SIG-M5 treated with dmso at 0.1 percent for 504 hours (cell line): ENCODE results near the gene FASTK.
A peak's percentile ranks its signal among the peaks of the same experiment; 100 is the strongest.

ENCODE experiments used
- DNase-seq: peaks from one replicate; lab custom pipeline; 2025; ENCODE audit not compliant: unreplicated experiment; lab: John Stamatoyannopoulos, UW

Gene FASTK

DNA sequence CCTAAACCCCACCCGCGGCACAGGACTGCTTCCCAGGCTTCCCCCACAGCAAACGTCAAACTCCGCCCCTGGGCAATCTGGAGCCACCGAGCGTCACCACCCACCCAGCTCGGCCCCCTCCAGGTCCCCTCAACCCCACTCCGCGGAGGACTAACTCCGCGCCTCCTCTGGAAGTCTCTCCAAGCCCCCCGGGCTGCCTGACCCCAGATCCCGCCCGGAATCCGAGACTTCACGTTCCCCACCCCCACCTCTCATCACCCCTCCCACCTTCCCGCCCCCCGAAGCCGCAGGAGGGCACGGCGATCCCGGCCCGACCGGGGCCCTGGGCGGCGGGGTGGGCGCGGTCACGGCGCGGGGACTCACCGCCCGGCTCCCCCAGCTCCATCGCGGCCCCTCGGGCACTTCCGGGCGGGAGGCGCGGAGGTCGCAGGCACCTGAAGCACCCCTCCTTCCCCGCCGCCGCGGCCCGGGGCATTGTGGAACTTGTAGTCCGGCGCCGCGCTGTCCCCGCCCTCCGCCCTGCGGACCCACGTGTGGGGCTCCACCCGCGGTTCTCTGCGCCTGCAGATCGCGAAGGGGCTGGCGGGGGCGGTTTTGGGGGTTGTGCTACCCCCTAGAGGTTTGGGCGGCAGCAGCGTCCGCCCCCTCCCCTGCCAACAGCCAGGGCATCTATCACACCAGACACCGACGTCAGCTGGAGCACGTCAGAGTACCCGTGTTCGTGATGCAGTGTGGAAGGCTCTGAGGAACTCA lies 2.6 kb upstream of the FASTK start, which contains the start of gene TMUB1:
Gene TMUB1 (minus strand): TSS at position 423 of the 753 bp plus-strand sequence. CDS start 930 bp downstream, outside the sequence.
- DNase-seq = peak; percentile 62

DNA sequence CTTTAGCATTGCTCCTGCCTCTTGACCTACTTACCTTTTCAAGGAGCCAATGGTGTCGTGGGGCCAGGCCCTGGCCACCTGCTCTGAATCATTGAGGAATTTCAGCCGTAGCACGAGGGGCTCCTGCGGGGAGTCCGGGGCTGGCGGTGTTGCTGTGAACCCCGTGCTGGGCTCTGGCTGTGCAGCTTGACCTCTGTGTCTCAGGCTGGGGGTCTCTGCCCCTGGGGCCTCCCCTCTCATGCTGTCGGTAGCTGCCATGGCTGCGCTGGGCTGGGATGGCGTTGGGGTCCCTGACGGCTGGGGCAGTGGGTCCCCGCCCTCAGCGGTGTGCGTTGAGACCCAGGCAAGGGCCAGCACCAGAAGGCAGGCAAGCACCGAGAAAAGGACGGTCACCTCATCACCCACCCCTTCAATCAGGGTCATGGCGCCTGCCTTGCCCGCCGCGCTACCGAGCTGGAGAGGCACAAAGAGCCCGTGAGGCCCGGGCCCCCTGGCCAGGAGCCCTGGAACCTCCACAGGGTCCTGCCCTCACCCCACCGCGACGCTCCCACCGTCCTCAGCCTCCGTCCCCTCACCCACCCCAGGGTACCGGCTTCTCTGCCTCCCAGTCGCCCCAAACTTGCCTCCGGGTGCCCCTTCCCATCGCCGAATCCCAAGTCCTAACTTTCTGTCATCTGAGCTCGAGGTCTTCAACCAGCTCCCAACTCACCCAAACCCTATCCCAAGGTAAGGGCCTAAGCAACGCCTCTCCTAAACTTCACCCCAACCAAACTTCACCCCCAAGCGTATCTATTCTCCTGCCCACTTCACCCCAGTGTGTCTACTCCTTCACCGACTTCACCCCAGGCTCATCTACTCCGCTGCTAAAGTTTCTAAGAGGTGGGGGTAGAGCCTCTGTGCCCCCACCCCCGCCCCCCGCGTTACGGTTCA lies 1.8 kb upstream of the FASTK start:
- no peak for DNase-seq

GRCh38 chr7:151081170-151082101 lies 827 bp upstream of the FASTK start:
- no peak for DNase-seq

- DNase-seq = no peak
Observed at GRCh38 chr7:151080067-151080521, 515 bp downstream of the FASTK start.

GRCh38 chr7:151079199-151079910 lies 1.3 kb downstream of the FASTK start:
- DNase-seq = no peak

DNA sequence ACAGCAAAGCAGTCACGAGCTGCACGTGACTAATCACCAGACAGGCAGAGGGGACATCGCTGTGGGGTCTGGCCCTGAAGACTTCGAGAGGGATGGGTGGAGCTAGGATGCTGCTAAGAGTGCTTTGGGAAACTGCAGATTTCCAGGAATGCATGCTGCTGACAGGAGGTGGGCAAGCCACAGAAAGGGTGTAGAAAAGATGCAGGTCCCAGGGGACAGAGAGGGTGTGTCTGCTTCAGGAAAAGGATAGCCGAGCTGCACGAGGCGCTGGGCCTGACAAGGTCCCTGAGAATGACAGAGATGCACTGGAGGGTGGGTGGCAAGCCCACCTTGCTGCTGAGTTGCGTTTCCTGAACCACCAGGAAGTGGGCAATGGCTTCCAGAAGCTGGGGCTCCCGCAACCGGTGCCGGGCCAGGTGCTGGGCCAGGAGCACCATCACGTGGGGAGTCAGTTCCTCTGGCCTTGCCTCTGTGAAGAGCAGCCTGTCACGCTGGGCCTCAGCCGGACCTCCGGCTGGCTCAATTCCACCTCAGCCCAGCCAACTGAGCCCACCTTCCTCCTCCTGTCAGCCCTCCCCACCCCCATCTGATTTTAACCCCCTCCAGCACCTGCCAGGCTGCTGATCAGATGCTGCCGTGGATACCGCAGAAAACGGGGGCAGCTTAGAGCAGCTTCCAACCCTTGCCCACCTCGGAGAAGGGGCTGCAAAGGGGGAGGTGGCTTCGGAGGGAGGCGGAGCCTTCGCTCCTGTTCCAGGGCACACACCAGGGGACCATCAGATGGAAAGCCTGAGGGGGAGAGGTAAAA lies 2.2 kb downstream of the FASTK start:
- DNase-seq = no peak

- no peak for DNase-seq
Observed at GRCh38 chr7:151077705-151078232, 2.8 kb downstream of the FASTK start.

- DNase-seq = no peak
Observed at GRCh38 chr7:151076863-151077704, 3.5 kb downstream of the FASTK start.

DNA sequence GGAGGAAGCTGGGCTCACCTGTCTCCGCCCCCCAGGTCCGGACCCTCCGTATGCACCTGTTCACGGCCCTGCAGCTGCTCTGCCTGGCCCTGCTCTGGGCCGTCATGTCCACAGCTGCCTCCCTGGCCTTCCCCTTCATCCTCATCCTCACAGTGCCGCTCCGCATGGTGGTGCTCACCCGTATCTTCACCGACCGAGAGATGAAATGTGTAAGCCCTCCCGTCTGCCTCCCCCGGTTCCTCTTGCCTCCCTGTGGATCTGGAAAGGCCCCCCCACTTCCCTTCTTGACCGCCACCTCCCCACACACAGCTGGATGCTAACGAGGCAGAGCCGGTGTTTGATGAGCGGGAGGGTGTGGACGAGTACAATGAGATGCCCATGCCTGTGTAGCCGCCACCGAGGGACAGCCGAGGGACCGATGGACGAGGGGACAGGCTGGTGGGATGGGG lies 4.6 kb downstream of the FASTK start:
- no peak for DNase-seq

DNA sequence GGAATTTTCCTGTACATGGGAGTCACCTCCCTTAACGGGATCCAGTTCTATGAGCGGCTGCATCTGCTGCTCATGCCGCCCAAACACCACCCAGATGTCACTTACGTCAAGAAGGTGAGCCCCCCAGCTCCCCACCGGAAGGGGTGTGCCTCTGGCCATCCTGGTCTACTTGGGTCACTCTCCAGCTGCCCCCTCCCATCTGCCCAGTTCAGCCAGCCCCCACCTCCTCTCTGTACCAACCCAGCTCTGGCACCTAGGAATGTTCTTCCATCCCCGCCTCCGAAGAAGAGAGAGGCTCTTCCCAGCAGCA lies 5.0 kb downstream of the FASTK start:
- DNase-seq = no peak

DNA sequence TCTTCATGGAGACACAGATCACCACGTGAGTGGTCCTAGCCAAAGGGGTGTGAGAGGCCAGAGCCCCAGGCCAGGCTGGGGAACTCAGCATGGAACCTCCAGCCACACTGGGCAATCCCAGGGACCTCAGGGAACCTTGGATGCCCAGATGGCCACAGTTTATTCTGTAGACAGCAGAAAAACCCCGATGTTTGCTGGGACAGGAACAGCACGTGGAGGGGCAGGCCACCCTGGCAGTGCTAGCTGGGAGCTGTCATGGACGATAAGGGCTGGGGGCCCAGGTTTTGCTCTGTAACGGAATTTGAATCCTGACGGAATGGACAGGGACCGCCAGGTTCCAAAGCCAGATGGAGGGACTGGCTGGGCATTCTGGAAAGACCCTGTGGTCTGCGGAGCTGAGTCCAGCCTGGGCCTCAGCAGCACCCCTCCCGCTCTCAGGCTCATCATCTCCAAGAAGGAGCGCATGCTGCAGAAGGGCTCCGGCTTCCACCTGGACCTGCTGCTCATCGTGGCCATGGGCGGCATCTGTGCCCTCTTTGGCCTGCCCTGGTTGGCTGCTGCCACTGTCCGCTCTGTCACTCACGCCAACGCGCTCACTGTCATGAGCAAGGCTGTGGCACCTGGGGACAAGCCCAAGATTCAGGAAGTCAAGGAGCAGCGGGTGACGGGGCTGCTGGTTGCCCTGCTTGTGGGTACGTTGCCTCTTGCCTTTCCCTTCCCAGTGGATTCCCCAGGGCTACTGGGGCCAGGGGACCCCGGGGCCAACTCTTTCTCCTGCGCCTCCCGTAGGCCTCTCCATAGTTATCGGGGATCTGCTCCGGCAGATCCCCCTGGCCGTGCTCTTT lies 5.6 kb downstream of the FASTK start:
- DNase-seq = no peak

DNA sequence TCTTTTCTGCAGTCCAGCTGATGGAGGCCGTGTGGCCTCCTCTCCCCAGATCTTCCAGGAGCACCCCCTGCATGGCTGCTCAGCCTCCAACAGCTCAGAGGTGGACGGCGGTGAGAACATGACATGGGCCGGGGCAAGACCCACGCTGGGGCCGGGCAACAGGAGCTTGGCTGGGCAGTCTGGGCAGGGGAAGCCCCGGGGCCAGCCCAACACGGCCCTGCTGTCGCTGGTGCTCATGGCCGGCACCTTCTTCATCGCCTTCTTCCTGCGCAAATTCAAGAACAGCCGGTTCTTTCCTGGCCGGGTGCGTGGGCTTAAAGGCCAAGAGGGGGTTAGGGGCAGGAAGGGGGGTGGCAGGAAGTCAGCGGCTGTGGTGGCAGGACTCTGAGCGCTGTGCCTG lies 6.6 kb downstream of the FASTK start:
- DNase-seq = no peak

GRCh38 chr7:151071032-151071866 lies 9.4 kb downstream of the FASTK start:
- no peak for DNase-seq

- DNase-seq = no peak
Observed at GRCh38 chr7:151070574-151070960, 10.0 kb downstream of the FASTK start.

DNA sequence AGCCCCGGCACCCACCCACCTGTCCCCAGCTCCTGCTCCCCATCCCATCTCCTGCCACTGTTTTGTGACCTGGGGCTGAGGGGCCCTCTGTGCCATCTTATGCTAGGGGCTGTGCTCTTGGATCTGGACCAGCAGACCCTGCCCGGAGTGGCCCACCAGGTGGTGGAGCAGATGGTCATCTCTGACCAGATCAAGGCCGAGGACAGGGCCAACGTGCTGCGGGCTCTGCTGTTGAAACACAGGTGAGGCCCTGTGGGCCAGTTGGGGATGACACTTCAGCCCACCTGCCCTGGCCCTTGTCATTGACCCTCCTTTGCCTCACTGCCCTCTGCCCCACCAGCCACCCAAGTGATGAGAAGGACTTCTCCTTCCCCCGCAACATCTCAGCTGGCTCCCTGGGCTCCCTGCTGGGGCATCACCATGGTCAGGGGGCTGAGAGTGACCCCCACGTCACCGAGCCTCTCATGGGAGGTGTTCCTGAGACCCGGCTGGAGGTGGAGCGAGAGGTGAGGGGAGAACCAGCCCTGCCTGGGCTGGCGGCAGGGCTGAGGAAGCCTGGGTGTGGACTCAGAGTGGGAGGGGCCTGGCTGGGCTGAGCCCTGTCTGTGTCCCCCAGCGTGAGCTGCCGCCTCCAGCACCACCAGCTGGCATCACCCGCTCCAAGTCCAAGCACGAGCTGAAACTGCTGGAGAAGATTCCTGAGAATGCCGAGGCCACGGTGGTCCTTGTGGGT lies 10.6 kb downstream of the FASTK start:
- DNase-seq = no peak
